D721Med (cell line): ENCODE results near the gene ZNF211.

Source experiments
- DNase-seq: peaks from one replicate; pipeline ENCODE4 v3.0.0; 2011; ENCODE audit warnings: low spot score; ENCODE audit not compliant: insufficient read length
- FAIRE-seq: peaks from 2 replicates; lab custom pipeline; 2011; peaks lifted over from hg19 to GRCh38; lab: Jason Lieb, UNC
- CTCF ChIP-seq: IDR thresholded peaks from 2 replicates; pipeline ENCODE4 v1.5.1; 2012; ENCODE audit warnings: mild to moderate bottlenecking, control low read depth; ENCODE audit not compliant: insufficient read depth; ENCODE audit errors: missing control alignments

ZNF211 gene

DNA sequence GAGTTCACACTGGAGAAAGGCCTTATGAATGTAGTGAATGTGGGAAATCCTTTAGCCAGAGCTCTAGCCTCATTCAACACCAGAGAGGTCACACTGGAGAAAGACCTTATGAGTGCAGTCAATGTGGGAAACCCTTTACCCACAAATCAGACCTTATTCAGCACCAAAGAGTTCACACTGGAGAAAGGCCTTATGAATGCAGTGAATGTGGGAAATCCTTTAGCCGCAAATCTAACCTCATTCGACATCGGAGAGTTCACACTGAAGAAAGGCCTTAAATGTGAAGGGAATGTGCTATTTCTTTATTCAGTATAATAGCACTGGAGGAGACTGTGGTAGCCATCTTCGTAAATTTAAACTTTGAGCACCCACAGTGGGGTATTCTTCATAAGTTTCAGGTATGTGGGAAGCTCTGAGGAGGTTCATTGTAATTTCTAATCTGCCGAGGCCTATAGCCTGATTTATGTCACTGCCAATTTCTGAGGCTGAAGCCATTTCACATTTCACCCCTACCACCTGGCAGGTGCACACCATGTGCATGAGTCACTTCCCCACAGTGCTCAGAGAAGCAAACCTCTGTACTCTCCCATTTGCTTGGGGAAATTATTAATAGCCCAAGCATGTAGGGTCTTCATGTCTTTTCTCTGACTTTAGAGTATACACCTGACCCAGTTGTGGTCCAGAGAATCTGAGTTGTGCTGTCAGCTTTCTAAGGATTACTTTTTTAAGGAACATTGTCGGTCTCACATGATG lies 55.2 kb downstream of the ZNF211 start:
- DNase-seq (no peak), FAIRE-seq (peak; percentile 21)
- TF ChIP-seq CTCF, result no peak

- FAIRE-seq (no peak), DNase-seq (no peak)
- no peak for TF ChIP-seq CTCF
Observed at GRCh38 chr19:57689750-57690149, 56.8 kb downstream of the ZNF211 start.
